ENCODE measurements around the gene CAPN2. TPM values are rescaled to one million over a fixed set of nuclear protein-coding genes. Genes with fewer than 3 reads are reported as not detected.

Gene CAPN2
- total RNA-seq, 1 experiment from 2014 or later: 198 TPM

GRCh38 chr1:223761411-223761810 is 49.1 kb downstream of the CAPN2 start:
- Histone ChIP-seq H3K27me3 (no peaks in the 10 kb centered on the region), H3K9me3 (no peaks in the 10 kb centered on the region), H3K4me3 (no peak overlapping the region), H3K36me3 (peaks cover 95% of the 10 kb centered on the region)
- DNase-seq: no peak

- H3K27me3 ChIP-seq: no peaks in the 10 kb centered on the region
- H3K4me3 ChIP-seq: no peak overlapping the region
- DNase-seq: no peak
- H3K9me3 ChIP-seq: no peaks in the 10 kb centered on the region
- H3K36me3 ChIP-seq: peaks cover 87% of the 10 kb centered on the region
These were observed 50.9 kb downstream of the CAPN2 start for GRCh38 chr1:223763251-223763650.

- Histone ChIP-seq H3K27me3 (no peaks in the 10 kb centered on the region), H3K9me3 (no peaks in the 10 kb centered on the region), H3K36me3 (peaks cover 85% of the 10 kb centered on the region), H3K4me3 (no peak overlapping the region)
- DNase-seq: no peak
These were observed 51.5 kb downstream of the CAPN2 start for GRCh38 chr1:223763881-223764280.

- Histone ChIP-seq H3K9me3 (no peaks in the 10 kb centered on the region), H3K4me3 (no peak overlapping the region), H3K36me3 (peaks cover 85% of the 10 kb centered on the region), H3K27me3 (no peaks in the 10 kb centered on the region)
- no peak for DNase-seq
These were observed 52.8 kb downstream of the CAPN2 start for GRCh38 chr1:223765036-223765718.

GRCh38 chr1:223765719-223766340 is 53.5 kb downstream of the CAPN2 start:
- H3K4me3 ChIP-seq: no peak overlapping the region
- H3K9me3 ChIP-seq: no peaks in the 10 kb centered on the region
- DNase-seq: no peak
- H3K27me3 ChIP-seq: no peaks in the 10 kb centered on the region
- H3K36me3 ChIP-seq: peaks cover 85% of the 10 kb centered on the region

GRCh38 chr1:223770621-223771315 is 58.4 kb downstream of the CAPN2 start:
- Histone ChIP-seq H3K36me3 (peaks cover 87% of the 10 kb centered on the region), H3K4me3 (no peak overlapping the region), H3K27me3 (no peaks in the 10 kb centered on the region), H3K9me3 (no peaks in the 10 kb centered on the region)
- no peak for DNase-seq

- peaks cover 87% of the 10 kb centered on the region for H3K36me3 ChIP-seq
These were observed 59.1 kb downstream of the CAPN2 start for GRCh38 chr1:223771469-223771813.

GRCh38 chr1:223771814-223772770 is 59.8 kb downstream of the CAPN2 start:
- H3K27me3 ChIP-seq: no peaks in the 10 kb centered on the region
- peak; percentile 59 for DNase-seq
- no peak overlapping the region for H3K4me3 ChIP-seq
- H3K9me3 ChIP-seq: no peaks in the 10 kb centered on the region
- peaks cover 83% of the 10 kb centered on the region for H3K36me3 ChIP-seq

More at GRCh38 chr1:223771469-223771813, 59.1 kb downstream of the CAPN2 start:
- Histone ChIP-seq H3K27me3 (no peaks in the 10 kb centered on the region), H3K4me3 (no peak overlapping the region), H3K9me3 (no peaks in the 10 kb centered on the region)
- no peak for DNase-seq

GRCh38 chr1:223772771-223773160 is 60.4 kb downstream of the CAPN2 start:
- no peaks in the 10 kb centered on the region for H3K27me3 ChIP-seq
- no peak for DNase-seq
- no peaks in the 10 kb centered on the region for H3K9me3 ChIP-seq
- peaks cover 90% of the 10 kb centered on the region for H3K36me3 ChIP-seq
- no peak overlapping the region for H3K4me3 ChIP-seq

- H3K9me3 ChIP-seq: no peaks in the 10 kb centered on the region
- H3K27me3 ChIP-seq: no peaks in the 10 kb centered on the region
- peaks cover 88% of the 10 kb centered on the region for H3K36me3 ChIP-seq
- no peak overlapping the region for H3K4me3 ChIP-seq
- DNase-seq: no peak
These were observed 61.9 kb downstream of the CAPN2 start for GRCh38 chr1:223774134-223774814.

GRCh38 chr1:223775054-223775453 is 62.7 kb downstream of the CAPN2 start:
- no peaks in the 10 kb centered on the region for H3K27me3 ChIP-seq
- peak; percentile 10 for DNase-seq
- no peaks in the 10 kb centered on the region for H3K9me3 ChIP-seq
- H3K4me3 ChIP-seq: no peak overlapping the region
- peaks cover 85% of the 10 kb centered on the region for H3K36me3 ChIP-seq

- Histone ChIP-seq H3K27me3 (no peaks in the 10 kb centered on the region), H3K9me3 (no peaks in the 10 kb centered on the region), H3K4me3 (no peak overlapping the region), H3K36me3 (peaks cover 84% of the 10 kb centered on the region)
- DNase-seq: no peak
These were observed 63.4 kb downstream of the CAPN2 start for GRCh38 chr1:223775711-223776074.

- peaks cover 79% of the 10 kb centered on the region for H3K36me3 ChIP-seq
- H3K4me3 ChIP-seq: no peak overlapping the region
- H3K27me3 ChIP-seq: no peaks in the 10 kb centered on the region
- peak; percentile 61 for DNase-seq
- no peaks in the 10 kb centered on the region for H3K9me3 ChIP-seq
These were observed 63.9 kb downstream of the CAPN2 start for GRCh38 chr1:223776075-223776814.

- no peaks in the 10 kb centered on the region for H3K9me3 ChIP-seq
- H3K27me3 ChIP-seq: no peaks in the 10 kb centered on the region
- no peak overlapping the region for H3K4me3 ChIP-seq
- H3K36me3 ChIP-seq: peaks cover 72% of the 10 kb centered on the region
- no peak for DNase-seq
These were observed 64.6 kb downstream of the CAPN2 start for GRCh38 chr1:223776826-223777454.

GRCh38 chr1:223780318-223780717 is 68.0 kb downstream of the CAPN2 start:
- no peak for DNase-seq
- no peaks in the 10 kb centered on the region for H3K9me3 ChIP-seq
- peaks cover 46% of the 10 kb centered on the region for H3K36me3 ChIP-seq
- no peak overlapping the region for H3K4me3 ChIP-seq
- no peaks in the 10 kb centered on the region for H3K27me3 ChIP-seq
